GM21723 (cell line): Measurements from ENCODE around the gene MMD2.

ENCODE experiments used
- ATAC-seq: cut with Tn5 transposase; IDR thresholded peaks from one replicate; pipeline ENCODE4 v1.9.1; 2021; ENCODE audit warnings: mild to moderate bottlenecking, moderate library complexity; ENCODE audit not compliant: unreplicated experiment

MMD2 gene

GRCh38 chr7:4959306-4959705, 319 bp upstream of the MMD2 start:
- ATAC-seq = no peak

- no peak for ATAC-seq
Observed at GRCh38 chr7:4957847-4958476, 1.0 kb downstream of the MMD2 start.

GRCh38 chr7:4951903-4952636, 6.9 kb downstream of the MMD2 start:
- no peak for ATAC-seq

- no peak for ATAC-seq
Observed at GRCh38 chr7:4951304-4951703, 7.7 kb downstream of the MMD2 start.

GRCh38 chr7:4948402-4948801, 10.6 kb downstream of the MMD2 start:
- ATAC-seq = no peak

GRCh38 chr7:4945949-4946348, 13.0 kb downstream of the MMD2 start:
- no peak for ATAC-seq

GRCh38 chr7:4944939-4945338, 14.0 kb downstream of the MMD2 start:
- ATAC-seq = no peak

GRCh38 chr7:4943297-4943696, 15.7 kb downstream of the MMD2 start:
- no peak for ATAC-seq

- no peak for ATAC-seq
Observed at GRCh38 chr7:4939971-4940728, 18.8 kb downstream of the MMD2 start.

- no peak for ATAC-seq
Observed at GRCh38 chr7:4937411-4937810, 21.6 kb downstream of the MMD2 start.

- no peak for ATAC-seq
Observed at GRCh38 chr7:4934419-4935025, 24.5 kb downstream of the MMD2 start.

GRCh38 chr7:4931943-4932342, 27.0 kb downstream of the MMD2 start:
- ATAC-seq = no peak

GRCh38 chr7:4929005-4929404, 30.0 kb downstream of the MMD2 start:
- ATAC-seq = no peak

GRCh38 chr7:4928445-4928844, 30.5 kb downstream of the MMD2 start:
- no peak for ATAC-seq

GRCh38 chr7:4919969-4920766, 38.8 kb downstream of the MMD2 start:
- ATAC-seq = no peak

GRCh38 chr7:4916113-4916512, 42.9 kb downstream of the MMD2 start:
- ATAC-seq = no peak

- ATAC-seq = no peak
Observed at GRCh38 chr7:4911111-4911828, 47.7 kb downstream of the MMD2 start.

GRCh38 chr7:4906682-4907081, 52.3 kb downstream of the MMD2 start:
- ATAC-seq = no peak

- no peak for ATAC-seq
Observed at GRCh38 chr7:4905171-4905570, 53.8 kb downstream of the MMD2 start.

GRCh38 chr7:4904346-4904745, 54.6 kb downstream of the MMD2 start:
- ATAC-seq = no peak
